ENCODE results near the gene AGT.

DNA sequence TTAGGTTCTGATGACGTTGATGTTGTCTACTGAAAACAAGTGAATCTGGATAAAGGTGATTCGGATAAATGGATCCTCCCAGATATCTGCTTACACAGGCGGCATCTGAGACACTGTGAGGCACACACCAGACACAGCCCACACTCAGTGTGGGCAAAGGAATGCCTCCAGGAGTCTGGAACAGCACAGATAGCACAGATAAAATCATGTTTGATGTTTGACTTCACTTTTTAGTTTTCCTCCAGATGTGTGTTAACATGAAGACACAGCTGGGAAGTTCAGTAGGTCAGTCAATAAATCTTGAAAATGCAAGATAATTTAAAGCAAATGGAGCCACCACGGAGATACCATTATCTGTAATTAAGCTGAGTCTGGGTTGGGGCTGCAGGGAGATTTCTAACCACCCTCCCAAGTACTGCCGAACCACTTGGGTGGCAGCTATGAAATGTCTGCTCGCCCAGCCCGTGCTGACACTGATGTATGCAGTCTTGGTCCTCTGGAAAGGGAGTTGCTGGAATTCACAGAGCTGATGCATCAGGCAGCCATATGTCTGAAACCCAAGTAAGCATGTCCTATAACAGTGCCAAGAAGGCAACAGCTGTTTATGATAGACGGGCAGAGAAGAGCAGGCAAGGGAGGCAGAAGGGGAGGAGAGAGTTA is 44.9 kb upstream of the AGT start:
- TF ChIP-seq POLR2AphosphoS5 (IDR thresholded peaks at IDR 0.05; ENCODE audit: low read depth) (no peak), GABPA (IDR thresholded peaks at IDR 0.05; ENCODE audit: low read depth) (no peak)
- TF ChIP-seq, protein P1, sequence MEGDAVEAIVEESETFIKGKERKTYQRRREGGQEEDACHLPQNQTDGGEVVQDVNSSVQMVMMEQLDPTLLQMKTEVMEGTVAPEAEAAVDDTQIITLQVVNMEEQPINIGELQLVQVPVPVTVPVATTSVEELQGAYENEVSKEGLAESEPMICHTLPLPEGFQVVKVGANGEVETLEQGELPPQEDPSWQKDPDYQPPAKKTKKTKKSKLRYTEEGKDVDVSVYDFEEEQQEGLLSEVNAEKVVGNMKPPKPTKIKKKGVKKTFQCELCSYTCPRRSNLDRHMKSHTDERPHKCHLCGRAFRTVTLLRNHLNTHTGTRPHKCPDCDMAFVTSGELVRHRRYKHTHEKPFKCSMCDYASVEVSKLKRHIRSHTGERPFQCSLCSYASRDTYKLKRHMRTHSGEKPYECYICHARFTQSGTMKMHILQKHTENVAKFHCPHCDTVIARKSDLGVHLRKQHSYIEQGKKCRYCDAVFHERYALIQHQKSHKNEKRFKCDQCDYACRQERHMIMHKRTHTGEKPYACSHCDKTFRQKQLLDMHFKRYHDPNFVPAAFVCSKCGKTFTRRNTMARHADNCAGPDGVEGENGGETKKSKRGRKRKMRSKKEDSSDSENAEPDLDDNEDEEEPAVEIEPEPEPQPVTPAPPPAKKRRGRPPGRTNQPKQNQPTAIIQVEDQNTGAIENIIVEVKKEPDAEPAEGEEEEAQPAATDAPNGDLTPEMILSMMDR (IDR thresholded peaks at IDR 0.05; ENCODE audit: insufficient read depth, low read length): no peak
- TF ChIP-seq, protein P2, sequence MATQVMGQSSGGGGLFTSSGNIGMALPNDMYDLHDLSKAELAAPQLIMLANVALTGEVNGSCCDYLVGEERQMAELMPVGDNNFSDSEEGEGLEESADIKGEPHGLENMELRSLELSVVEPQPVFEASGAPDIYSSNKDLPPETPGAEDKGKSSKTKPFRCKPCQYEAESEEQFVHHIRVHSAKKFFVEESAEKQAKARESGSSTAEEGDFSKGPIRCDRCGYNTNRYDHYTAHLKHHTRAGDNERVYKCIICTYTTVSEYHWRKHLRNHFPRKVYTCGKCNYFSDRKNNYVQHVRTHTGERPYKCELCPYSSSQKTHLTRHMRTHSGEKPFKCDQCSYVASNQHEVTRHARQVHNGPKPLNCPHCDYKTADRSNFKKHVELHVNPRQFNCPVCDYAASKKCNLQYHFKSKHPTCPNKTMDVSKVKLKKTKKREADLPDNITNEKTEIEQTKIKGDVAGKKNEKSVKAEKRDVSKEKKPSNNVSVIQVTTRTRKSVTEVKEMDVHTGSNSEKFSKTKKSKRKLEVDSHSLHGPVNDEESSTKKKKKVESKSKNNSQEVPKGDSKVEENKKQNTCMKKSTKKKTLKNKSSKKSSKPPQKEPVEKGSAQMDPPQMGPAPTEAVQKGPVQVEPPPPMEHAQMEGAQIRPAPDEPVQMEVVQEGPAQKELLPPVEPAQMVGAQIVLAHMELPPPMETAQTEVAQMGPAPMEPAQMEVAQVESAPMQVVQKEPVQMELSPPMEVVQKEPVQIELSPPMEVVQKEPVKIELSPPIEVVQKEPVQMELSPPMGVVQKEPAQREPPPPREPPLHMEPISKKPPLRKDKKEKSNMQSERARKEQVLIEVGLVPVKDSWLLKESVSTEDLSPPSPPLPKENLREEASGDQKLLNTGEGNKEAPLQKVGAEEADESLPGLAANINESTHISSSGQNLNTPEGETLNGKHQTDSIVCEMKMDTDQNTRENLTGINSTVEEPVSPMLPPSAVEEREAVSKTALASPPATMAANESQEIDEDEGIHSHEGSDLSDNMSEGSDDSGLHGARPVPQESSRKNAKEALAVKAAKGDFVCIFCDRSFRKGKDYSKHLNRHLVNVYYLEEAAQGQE (IDR thresholded peaks at IDR 0.05; ENCODE audit: insufficient replicate concordance, low read depth): no peak

Measured in HL-60 (cell line).